IMR-90 (cell line): ENCODE measurements around the gene ACKR2.

Source experiments
- MAFK ChIP-seq: IDR thresholded peaks from 2 replicates; pipeline ENCODE4 v1.6.1; 2012; ENCODE audit warnings: low read depth, low read length, improper control_type of control experiment
- POLR2A ChIP-seq: IDR thresholded peaks from 2 replicates; pipeline ENCODE4 v1.6.1; 2012; ENCODE audit warnings: mild to moderate bottlenecking, low read depth, low read length
- RFX5 ChIP-seq: IDR thresholded peaks from 2 replicates; pipeline ENCODE4 v1.8.0; 2012; ENCODE audit warnings: low read depth, mild to moderate bottlenecking, low read length, moderate library complexity
- SMC3 ChIP-seq: fragments of 150-350 bp; IDR thresholded peaks from 2 replicates; pipeline ENCODE4 v1.6.1; 2016; ENCODE audit warnings: low read depth, mild to moderate bottlenecking, antibody characterized with exemption, low read length, moderate library complexity
- TF ChIP-seq, protein P1 (sequence below): conservative IDR thresholded peaks from 2 replicates; pipeline ENCODE4 v1.5.1; 2012; ENCODE audit warnings: mild to moderate bottlenecking, low read depth, low read length, improper control_type of control experiment
- TF ChIP-seq, protein P2 (sequence below): fragments of 150-350 bp; IDR thresholded peaks from 2 replicates; pipeline ENCODE4 v1.6.1; 2017; ENCODE audit warnings: mild to moderate bottlenecking, antibody characterized with exemption, low read length, low read depth

DNA sequence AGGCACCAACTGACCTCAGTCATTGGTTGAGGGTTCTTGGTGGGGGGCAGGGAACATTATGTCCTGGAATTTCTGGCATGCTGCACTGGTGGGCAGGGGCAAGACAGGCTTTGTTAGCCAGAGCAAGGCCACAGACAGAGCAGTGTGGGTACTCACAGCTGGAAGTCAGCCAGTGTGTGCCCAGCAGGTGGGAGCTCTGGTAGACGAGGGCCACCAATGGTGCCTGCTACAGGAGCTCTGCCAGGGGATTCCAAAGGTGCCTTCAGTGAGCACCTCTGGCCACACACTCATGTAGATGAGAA, 35.1 kb downstream of the ACKR2 start:
- TF ChIP-seq, protein P1, sequence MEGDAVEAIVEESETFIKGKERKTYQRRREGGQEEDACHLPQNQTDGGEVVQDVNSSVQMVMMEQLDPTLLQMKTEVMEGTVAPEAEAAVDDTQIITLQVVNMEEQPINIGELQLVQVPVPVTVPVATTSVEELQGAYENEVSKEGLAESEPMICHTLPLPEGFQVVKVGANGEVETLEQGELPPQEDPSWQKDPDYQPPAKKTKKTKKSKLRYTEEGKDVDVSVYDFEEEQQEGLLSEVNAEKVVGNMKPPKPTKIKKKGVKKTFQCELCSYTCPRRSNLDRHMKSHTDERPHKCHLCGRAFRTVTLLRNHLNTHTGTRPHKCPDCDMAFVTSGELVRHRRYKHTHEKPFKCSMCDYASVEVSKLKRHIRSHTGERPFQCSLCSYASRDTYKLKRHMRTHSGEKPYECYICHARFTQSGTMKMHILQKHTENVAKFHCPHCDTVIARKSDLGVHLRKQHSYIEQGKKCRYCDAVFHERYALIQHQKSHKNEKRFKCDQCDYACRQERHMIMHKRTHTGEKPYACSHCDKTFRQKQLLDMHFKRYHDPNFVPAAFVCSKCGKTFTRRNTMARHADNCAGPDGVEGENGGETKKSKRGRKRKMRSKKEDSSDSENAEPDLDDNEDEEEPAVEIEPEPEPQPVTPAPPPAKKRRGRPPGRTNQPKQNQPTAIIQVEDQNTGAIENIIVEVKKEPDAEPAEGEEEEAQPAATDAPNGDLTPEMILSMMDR: no peak
- TF ChIP-seq POLR2A: no peak
- no peak for TF ChIP-seq SMC3
- TF ChIP-seq RFX5: no peak
- TF ChIP-seq, protein P2, sequence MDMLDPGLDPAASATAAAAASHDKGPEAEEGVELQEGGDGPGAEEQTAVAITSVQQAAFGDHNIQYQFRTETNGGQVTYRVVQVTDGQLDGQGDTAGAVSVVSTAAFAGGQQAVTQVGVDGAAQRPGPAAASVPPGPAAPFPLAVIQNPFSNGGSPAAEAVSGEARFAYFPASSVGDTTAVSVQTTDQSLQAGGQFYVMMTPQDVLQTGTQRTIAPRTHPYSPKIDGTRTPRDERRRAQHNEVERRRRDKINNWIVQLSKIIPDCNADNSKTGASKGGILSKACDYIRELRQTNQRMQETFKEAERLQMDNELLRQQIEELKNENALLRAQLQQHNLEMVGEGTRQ: no peak
- no peak for TF ChIP-seq MAFK
